ENCODE measurements around the gene MUC6.

- TF ChIP-seq CTCF (IDR thresholded peaks at IDR 0.05) (no peak), POLR2A (IDR thresholded peaks at IDR 0.05) (no peak)
These were observed 35.8 kb upstream of the MUC6 start for GRCh38 chr11:1072116-1072820.

Measured in uterus (tissue), 2 donors.